Ishikawa (cell line): ENCODE data around the gene CARD14.

ENCODE experiments used
- CEBPB ChIP-seq: IDR thresholded peaks from 2 replicates; pipeline ENCODE4 v1.6.1; 2012
- CREB1 ChIP-seq: IDR thresholded peaks from 2 replicates; pipeline ENCODE4 v1.6.1; 2012; ENCODE audit warnings: low read depth
- EGR1 ChIP-seq: IDR thresholded peaks from 2 replicates; pipeline ENCODE4 v1.6.1; 2012
- EP300 ChIP-seq: IDR thresholded peaks from 2 replicates; pipeline ENCODE4 v1.6.1; 2012; ENCODE audit warnings: borderline replicate concordance
- FOXM1 ChIP-seq: IDR thresholded peaks from 2 replicates; pipeline ENCODE4 v1.6.1; 2012; ENCODE audit warnings: low read depth, borderline replicate concordance
- MAX ChIP-seq: IDR thresholded peaks from 2 replicates; pipeline ENCODE4 v1.6.1; 2012
- NFIC ChIP-seq: IDR thresholded peaks from 2 replicates; pipeline ENCODE4 v1.6.1; 2012
- RAD21 ChIP-seq: IDR thresholded peaks from 2 replicates; pipeline ENCODE4 v1.6.1; 2012; ENCODE audit warnings: low read depth
- REST ChIP-seq: IDR thresholded peaks from 2 replicates; pipeline ENCODE4 v1.6.1; 2012; ENCODE audit warnings: low read depth, mild to moderate bottlenecking
- TAF1 ChIP-seq: IDR thresholded peaks from 2 replicates; pipeline ENCODE4 v1.6.1; 2012; ENCODE audit warnings: low read depth, mild to moderate bottlenecking
- TCF12 ChIP-seq: IDR thresholded peaks from 2 replicates; pipeline ENCODE4 v1.6.1; 2012; ENCODE audit warnings: low read depth
- TEAD4 ChIP-seq: IDR thresholded peaks from 2 replicates; pipeline ENCODE4 v1.6.1; 2012
- USF1 ChIP-seq: IDR thresholded peaks from 2 replicates; pipeline ENCODE4 v1.6.1; 2012
- YY1 ChIP-seq: IDR thresholded peaks from 2 replicates; pipeline ENCODE4 v1.6.1; 2012; ENCODE audit warnings: low read depth
- ZBTB7A ChIP-seq: IDR thresholded peaks from 2 replicates; pipeline ENCODE4 v1.6.1; 2012; ENCODE audit warnings: low read depth

CARD14 gene

GRCh38 chr17:80246266-80246681 lies 76.4 kb downstream of the CARD14 start:
- TF ChIP-seq REST (no peak), RAD21 (no peak)

GRCh38 chr17:80246726-80247125 lies 76.9 kb downstream of the CARD14 start:
- TF ChIP-seq ZBTB7A (no peak), MAX (no peak), EP300 (no peak), REST (no peak), FOXM1 (no peak), RAD21 (no peak), YY1 (no peak), CEBPB (no peak), EGR1 (no peak), NFIC (no peak), TCF12 (no peak), USF1 (no peak), TEAD4 (no peak)

GRCh38 chr17:80247561-80247960 lies 77.7 kb downstream of the CARD14 start:
- TF ChIP-seq MAX (no peak), EGR1 (no peak), ZBTB7A (no peak), EP300 (no peak), USF1 (no peak), REST (no peak), CEBPB (no peak), TCF12 (no peak), YY1 (no peak), TEAD4 (no peak), NFIC (no peak), FOXM1 (no peak), RAD21 (no peak), CREB1 (no peak), TAF1 (no peak)

- no peak for TF ChIP-seq EP300
- TF ChIP-seq TCF12: no peak
- TF ChIP-seq ZBTB7A: no peak
- no peak for TF ChIP-seq YY1
- no peak for TF ChIP-seq CREB1
- TF ChIP-seq EGR1: no peak
- no peak for TF ChIP-seq USF1
Observed at GRCh38 chr17:80248001-80248893, 78.4 kb downstream of the CARD14 start.
